NB4 (cell line): ENCODE results near the gene SCRN1.

Source experiments
- DNase-seq: peaks from one replicate; pipeline ENCODE4 v3.0.0; 2010; ENCODE audit warnings: low read depth
- H3K4me3 ChIP-seq: one replicate; pipeline ENCODE4 v1.5.1; 2011; ENCODE audit warnings: mild to moderate bottlenecking, low read depth, low read length, moderate library complexity
- MYC ChIP-seq: IDR thresholded peaks from 2 replicates; pipeline ENCODE4 v1.6.1; 2011; ENCODE audit warnings: low read depth, low read length
- POLR2A ChIP-seq: IDR thresholded peaks from 2 replicates; pipeline ENCODE4 v1.6.1; 2011; ENCODE audit warnings: mild to moderate bottlenecking; ENCODE audit not compliant: insufficient read length; ENCODE audit errors: extremely low read depth
- TF ChIP-seq, protein P1 (sequence below): IDR thresholded peaks from one replicate; pipeline ENCODE4 v1.5.1; 2012; ENCODE audit warnings: low read depth, low read length
- TF ChIP-seq, protein P2 (sequence below): IDR thresholded peaks from 2 replicates; pipeline ENCODE4 v1.6.1; 2011; ENCODE audit warnings: low read depth, low read length

SCRN1 gene

DNA sequence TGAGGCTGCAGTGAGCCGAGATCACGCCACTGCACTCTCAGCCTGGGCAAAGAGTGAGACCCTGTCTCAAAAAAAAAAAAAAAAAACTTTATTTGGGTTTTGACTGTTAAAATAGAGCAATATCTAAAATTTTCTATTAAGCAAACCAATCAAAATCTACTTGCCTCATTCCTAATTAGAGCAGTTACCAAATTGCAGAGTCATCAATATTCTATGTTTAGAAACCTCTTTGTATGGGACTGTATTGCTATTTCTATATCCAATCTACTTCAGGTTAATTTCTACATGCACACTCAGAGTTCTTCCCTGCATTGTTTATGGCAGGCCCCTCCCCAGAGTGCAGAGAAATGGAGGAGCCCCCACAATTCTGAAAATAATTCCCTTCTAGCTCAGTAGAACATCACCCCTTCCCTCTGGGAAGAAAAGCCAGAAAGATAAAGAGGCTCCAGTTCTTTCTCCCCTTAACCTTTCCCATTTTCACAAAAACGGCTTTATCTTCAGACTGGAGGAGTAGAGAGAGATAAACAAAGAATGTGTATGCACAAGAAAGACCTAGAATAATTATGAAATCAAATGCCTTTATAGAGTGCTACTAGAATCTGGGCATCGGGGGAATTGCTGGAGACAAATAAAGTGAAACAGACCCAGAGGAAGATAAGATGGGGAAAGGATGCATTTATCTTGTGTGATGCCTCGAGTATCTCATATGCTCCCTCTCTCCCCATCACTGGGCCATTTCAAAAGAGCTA, 17.9 kb downstream of the SCRN1 start:
- TF ChIP-seq, protein P1, sequence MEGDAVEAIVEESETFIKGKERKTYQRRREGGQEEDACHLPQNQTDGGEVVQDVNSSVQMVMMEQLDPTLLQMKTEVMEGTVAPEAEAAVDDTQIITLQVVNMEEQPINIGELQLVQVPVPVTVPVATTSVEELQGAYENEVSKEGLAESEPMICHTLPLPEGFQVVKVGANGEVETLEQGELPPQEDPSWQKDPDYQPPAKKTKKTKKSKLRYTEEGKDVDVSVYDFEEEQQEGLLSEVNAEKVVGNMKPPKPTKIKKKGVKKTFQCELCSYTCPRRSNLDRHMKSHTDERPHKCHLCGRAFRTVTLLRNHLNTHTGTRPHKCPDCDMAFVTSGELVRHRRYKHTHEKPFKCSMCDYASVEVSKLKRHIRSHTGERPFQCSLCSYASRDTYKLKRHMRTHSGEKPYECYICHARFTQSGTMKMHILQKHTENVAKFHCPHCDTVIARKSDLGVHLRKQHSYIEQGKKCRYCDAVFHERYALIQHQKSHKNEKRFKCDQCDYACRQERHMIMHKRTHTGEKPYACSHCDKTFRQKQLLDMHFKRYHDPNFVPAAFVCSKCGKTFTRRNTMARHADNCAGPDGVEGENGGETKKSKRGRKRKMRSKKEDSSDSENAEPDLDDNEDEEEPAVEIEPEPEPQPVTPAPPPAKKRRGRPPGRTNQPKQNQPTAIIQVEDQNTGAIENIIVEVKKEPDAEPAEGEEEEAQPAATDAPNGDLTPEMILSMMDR: no peak
- H3K4me3 ChIP-seq: no peak overlapping the region
- DNase-seq: no peak

DNA sequence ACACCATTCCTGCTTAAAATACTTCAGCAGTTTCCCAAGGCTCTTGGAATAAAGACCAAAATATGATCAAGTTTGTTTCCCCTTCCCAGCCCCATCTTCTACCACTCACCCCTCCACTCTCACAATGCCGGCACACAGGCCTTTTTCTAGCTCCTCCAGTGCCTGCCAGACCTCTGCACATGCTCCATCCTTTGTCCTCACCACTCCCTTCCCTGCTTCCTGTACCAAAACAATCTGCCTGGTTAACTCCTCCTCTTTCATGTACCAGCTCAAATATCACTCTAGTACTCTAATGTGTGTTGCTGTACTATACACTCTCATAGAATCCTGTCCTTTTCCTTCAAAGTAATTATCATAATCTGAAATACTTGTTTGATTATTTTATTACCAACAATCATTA, 19.4 kb downstream of the SCRN1 start:
- no peak overlapping the region for H3K4me3 ChIP-seq
- no peak for DNase-seq
- TF ChIP-seq, protein P1: no peak
- TF ChIP-seq, protein P2, sequence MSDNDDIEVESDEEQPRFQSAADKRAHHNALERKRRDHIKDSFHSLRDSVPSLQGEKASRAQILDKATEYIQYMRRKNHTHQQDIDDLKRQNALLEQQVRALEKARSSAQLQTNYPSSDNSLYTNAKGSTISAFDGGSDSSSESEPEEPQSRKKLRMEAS: no peak
- TF ChIP-seq MYC (no peak), POLR2A (no peak)

DNA sequence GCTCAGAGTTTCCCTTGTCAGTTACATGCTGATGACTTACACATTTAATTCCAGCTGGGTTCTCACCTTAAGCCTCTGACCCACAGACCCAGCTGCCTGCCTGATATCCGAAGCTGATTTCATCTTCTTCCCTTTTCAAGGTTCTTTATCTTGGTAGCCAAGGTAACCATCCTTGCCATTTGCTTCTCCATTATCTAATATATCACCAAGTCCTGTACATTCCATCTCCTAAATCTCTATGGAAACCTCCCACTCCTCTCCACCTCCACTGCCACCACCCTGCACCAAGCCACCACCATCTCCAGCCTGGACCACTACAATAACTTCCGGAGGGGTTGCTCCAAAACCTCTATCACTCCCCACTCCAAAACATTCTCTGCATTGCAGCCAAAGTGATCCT, 19.9 kb downstream of the SCRN1 start:
- no peak for DNase-seq
- TF ChIP-seq POLR2A: no peak
- TF ChIP-seq, protein P2: no peak
- TF ChIP-seq, protein P1: no peak
- TF ChIP-seq MYC: no peak

DNA sequence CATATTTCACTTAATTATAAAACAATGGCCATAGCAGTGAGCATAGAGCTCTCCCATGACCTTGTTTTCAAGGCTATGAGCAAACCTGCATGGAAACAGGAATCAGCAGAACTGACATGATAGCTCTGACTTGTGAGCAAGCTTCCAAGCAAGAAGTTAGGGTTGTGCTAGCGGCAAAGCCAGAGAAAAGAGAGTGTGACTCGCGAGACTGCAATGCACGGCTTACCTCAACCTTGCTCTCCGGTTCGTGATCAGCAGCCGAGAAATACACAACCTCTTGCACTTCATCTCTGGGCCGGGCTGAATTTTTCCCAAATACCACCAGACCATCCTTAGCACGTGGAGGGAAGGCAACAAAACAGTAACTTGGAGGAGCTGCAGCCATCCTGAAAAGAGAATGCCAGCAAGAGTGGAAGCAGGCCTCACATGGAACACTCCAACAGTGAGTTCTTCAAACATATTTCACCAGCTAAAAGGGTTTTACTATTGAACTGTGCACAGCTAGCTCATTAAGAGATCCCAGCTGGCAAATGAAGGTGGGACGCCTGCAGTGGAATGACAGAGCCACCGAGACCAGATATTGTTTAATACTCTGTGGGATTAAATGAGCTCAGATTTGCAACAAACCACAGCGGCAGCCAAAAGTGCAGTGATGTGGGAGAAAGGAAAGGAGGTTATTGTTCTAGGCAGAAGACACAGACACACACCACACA, 20.8 kb downstream of the SCRN1 start:
- H3K4me3 ChIP-seq: no peak overlapping the region
- no peak for DNase-seq
- TF ChIP-seq, protein P1: no peak
- TF ChIP-seq POLR2A (no peak), MYC (no peak)
- TF ChIP-seq, protein P2: no peak

More for the DNA sequence above, 19.9 kb downstream of the SCRN1 start:
- no peak overlapping the region for H3K4me3 ChIP-seq

DNA sequence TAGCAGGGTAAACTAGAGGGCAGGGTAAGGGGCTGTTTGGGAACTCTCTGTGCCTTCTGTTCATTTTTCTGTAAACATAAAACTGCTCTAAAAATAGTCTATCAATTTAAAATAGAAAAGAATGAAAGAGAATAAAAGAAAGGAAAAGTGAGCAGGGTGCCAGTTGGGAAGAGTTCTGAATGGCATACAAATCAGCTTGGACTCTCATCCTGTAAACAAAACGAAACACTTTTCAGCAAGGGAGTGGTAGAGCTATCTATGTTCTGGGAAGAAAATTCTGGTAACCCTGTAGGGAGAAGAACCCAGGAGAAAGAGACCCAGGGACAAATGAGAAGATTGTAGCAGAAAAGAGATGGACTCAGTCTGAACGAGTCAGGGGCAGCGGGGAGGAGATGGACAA, 24.6 kb downstream of the SCRN1 start:
- DNase-seq: no peak
- no peak for TF ChIP-seq MYC
- TF ChIP-seq, protein P1: no peak
- TF ChIP-seq, protein P2: no peak
- no peak for TF ChIP-seq POLR2A
- H3K4me3 ChIP-seq: no peak overlapping the region
